Transverse colon (tissue), 4 donors: ENCODE data around the gene FKBP10. TPM values are rescaled to one million over a fixed set of nuclear protein-coding genes. Genes with fewer than 3 reads are reported as not detected.

Source experiments
- DNase-seq: peaks from one replicate; pipeline ENCODE4 v3.0.0-alpha.2; 2019
- H3K27ac ChIP-seq, 4 donors: fragments of 200-600 bp; sonication (generic); 2 replicates each; pipeline ENCODE4 v1.5.1; 2016 to 2018; ENCODE audit warnings: inconsistent platforms in 4 of 4
- H3K27me3 ChIP-seq: fragments of 200-600 bp; sonication (generic); 2 replicates; pipeline ENCODE4 v1.5.1; 2017; ENCODE audit warnings: inconsistent platforms
- H3K36me3 ChIP-seq, 4 donors: fragments of 200-600 bp; sonication (generic); 2 replicates each; pipeline ENCODE4 v1.5.1; 2017 to 2019; ENCODE audit warnings: inconsistent platforms in 4 of 4
- H3K4me1 ChIP-seq, 4 donors: fragments of 200-600 bp; sonication (generic); 2 replicates each; pipeline ENCODE4 v1.5.1; 2017 to 2020; ENCODE audit warnings: inconsistent platforms in 4 of 4
- H3K4me3 ChIP-seq, 4 donors: fragments of 200-600 bp; sonication (generic); 1 replicate in 1 of 4; 2 replicates in 3 of 4; pipeline versions ENCODE4 v1.5.1 to v1.6.1; 2017 to 2019; ENCODE audit warnings: inconsistent platforms in 4 of 4
- H3K9me3 ChIP-seq, 2 donors: fragments of 200-600 bp; sonication (generic); 2 replicates each; pipeline ENCODE4 v1.5.1; 2017 to 2019; ENCODE audit warnings: inconsistent platforms in 2 of 2
- CTCF ChIP-seq, 5 experiments: fragments of 200-600 bp in 3 of 5; fragments of 450-650 bp in 2 of 5; sonication (generic) in 3 of 5; IDR thresholded peaks; 1 replicate in 2 of 5; 2 replicates in 3 of 5; pipeline ENCODE4 v1.5.1; 2016 to 2017; ENCODE audit warnings: antibody characterized with exemption in 5 of 5, inconsistent platforms in 3 of 5, mild to moderate bottlenecking in 2 of 5, moderate library complexity in 1 of 5
- EP300 ChIP-seq: sonication (generic); formaldehyde crosslinking; IDR thresholded peaks from one replicate; pipeline ENCODE4 v1.6.1; 2017; ENCODE audit warnings: antibody characterized with exemption, low read depth
- POLR2A ChIP-seq: fragments of 450-650 bp; IDR thresholded peaks from one replicate; pipeline ENCODE4 v1.6.1; 2016; ENCODE audit warnings: antibody characterized with exemption, mild to moderate bottlenecking, moderate library complexity
- POLR2AphosphoS5 ChIP-seq, 3 donors: sonication (generic); formaldehyde crosslinking; IDR thresholded peaks; one replicate each; pipeline ENCODE4 v1.6.1; 2016; ENCODE audit warnings: antibody characterized with exemption in 3 of 3
- WGBS, 2 donors: methylation state at CpG; one replicate each; pipeline ENCODE4 v1.1.5; 2018; ENCODE audit warnings: low coverage in 1 of 2; 5-methylcytosine and 5-hydroxymethylcytosine counted together
- in situ Hi-C, 4 donors: fragments of 200-750 bp; cut with MboI; loops; one replicate each; pipeline versions ENCODE4 v1.15.0 to v1.15.1; 2017; ENCODE audit warnings: low sequenced_read_pairs in 3 of 4, low pct_ligation_motif_present in 1 of 4, low pct_unique_long_range_greater_than_20kb in 1 of 4
- intact Hi-C: fragments of 100-400 bp; cut with DNase I; formaldehyde crosslinking; loops from one replicate; pipeline ENCODE4 v1.15.1; 2023; ENCODE audit warnings: low total_unique reads
- small RNA-seq, 4 donors: library from RNA; depleted of rRNA; stranded (forward); fragments of <200 nt; gene quantifications; one replicate each; pipeline ENCODE3, GENCODE V24; 2016
- total RNA-seq, 4 donors: library from RNA; depleted of rRNA; stranded (reverse); fragments of >200 nt; gene quantifications; one replicate each; pipeline ENCODE4 v1.1.0, GENCODE V29; 2016

FKBP10 gene
- total RNA-seq, 4 donors from 2014 or later = 7.1 to 61.1 (median 12.6) TPM

DNA sequence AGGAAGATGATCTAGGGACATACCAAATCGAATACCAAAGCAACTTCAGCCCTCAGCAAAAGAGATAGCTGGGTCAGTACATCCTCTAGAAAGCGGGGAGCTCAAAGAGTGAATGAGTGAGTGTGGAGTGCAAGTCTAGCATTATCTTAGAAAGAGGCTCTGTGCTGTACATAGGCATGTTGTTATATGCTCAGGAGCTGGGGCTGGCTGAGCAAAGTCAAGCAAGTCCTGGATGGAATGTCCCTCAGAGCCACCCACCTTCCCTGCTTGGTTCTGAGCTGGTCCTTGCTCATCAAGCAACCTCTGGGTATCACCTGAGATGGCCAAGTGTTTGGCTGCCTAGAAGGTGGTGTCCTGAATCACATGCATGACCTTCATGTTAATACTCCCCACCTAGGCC lies 57.3 kb downstream of the FKBP10 start:
- Histone ChIP-seq H3K9me3 (no peaks in the 10 kb centered on the region), H3K4me3 (no peak overlapping the region), H3K4me1 (peaks cover 0 to 3% (median 1%) of the 10 kb centered on the region in 4 donors), H3K27ac (no peak overlapping the region), H3K27me3 (no peaks in the 10 kb centered on the region), H3K36me3 (peaks cover 0 to 28% (median 11%) of the 10 kb centered on the region in 4 donors)
- TF ChIP-seq POLR2AphosphoS5 (IDR thresholded peaks at IDR 0.05) (no peak), CTCF (IDR thresholded peaks at IDR 0.05) (no peak), POLR2A (no peak)
- in situ Hi-C loops = no loop called here
- intact Hi-C loops = no loop called here
- no peak for DNase-seq
- WGBS, 2 donors = 88 to 93% methylated on average over 2 of the region's 2 CpGs

DNA sequence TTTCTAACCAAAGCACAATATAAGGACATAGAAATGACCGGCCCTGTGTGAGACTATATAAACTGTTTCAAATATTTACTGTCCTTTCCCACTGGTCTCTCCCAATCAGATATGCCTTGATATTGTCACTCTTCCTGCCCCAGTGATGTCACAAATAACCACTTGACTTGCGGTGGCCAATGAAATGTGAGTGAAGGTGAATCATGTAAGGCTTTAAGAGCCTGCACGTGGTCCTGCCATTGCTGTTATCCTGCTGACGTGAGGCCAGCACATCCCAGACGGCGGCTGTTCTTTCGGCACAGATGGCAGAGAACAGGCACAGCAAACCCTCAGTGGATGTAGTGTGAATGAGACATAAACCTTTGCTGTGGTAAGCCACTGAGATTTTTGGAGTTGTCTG lies 57.8 kb downstream of the FKBP10 start:
- H3K9me3 ChIP-seq = no peaks in the 10 kb centered on the region
- H3K4me1 ChIP-seq = peaks cover 0 to under 1% (median 0%) of the 10 kb centered on the region in 4 donors
- no peak overlapping the region for H3K27ac ChIP-seq
- H3K27me3 ChIP-seq = no peaks in the 10 kb centered on the region
- H3K36me3 ChIP-seq = peaks cover 0 to 28% (median 11%) of the 10 kb centered on the region in 4 donors
- in situ Hi-C loops = no loop called here
- no peak overlapping the region for H3K4me3 ChIP-seq
- TF ChIP-seq EP300 = no peak
- no peak for TF ChIP-seq CTCF (IDR thresholded peaks at IDR 0.05)
- no peak for TF ChIP-seq POLR2A
- TF ChIP-seq POLR2AphosphoS5 (IDR thresholded peaks at IDR 0.05) = no peak
- no peak for DNase-seq
- 87% methylated on average over 7 of the region's 7 CpGs; no CpG with 5 or more reads in 1 of the 2 donors for WGBS, 2 donors
- intact Hi-C loops = no loop called here

DNA sequence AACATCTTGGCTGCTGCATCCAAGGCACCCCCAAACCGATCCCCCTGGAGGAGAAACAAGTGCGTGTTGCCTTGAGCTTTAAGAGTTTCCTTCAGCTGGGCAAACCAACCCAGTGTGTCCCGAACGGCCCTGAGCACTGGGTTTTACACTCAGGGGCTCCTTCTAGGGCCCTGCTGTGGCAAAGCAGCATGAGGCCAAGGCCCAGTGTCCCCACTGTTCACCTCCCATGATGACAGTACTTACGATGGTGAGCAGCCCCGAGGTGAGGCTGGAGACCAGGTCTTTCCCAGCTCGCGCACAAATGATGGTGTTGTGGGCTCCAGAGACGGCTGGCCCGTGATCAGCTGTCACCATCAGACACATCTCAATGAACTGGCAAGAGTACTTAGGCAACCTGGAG lies 59.0 kb downstream of the FKBP10 start:
- no peaks in the 10 kb centered on the region for H3K9me3 ChIP-seq
- H3K27ac ChIP-seq = no peak overlapping the region
- WGBS, 2 donors = 97% methylated on average over 10 of the region's 10 CpGs; no CpG with 5 or more reads in 1 of the 2 donors
- H3K4me3 ChIP-seq = no peak overlapping the region
- intact Hi-C loops = no loop called here
- no peak for DNase-seq
- TF ChIP-seq POLR2AphosphoS5 (IDR thresholded peaks at IDR 0.05) = no peak
- no peak for TF ChIP-seq CTCF (IDR thresholded peaks at IDR 0.05)
- no peak for TF ChIP-seq EP300
- TF ChIP-seq POLR2A = no peak
- no peaks in the 10 kb centered on the region for H3K27me3 ChIP-seq
- peaks cover 0 to 29% (median 12%) of the 10 kb centered on the region in 4 donors for H3K36me3 ChIP-seq
- H3K4me1 ChIP-seq = no peaks in the 10 kb centered on the region
- in situ Hi-C loops = no loop called here

Small RNA genes within 50 kb of the gene (small RNA-seq; reads per million reads assigned to genes)
- gene AC125257.2 = 0 reads per million in 4 donors

Other genes starting within 250 kb of the FKBP10 start
- gene KRT9, start 240.9 kb upstream of the FKBP10 start, total RNA-seq = not detected
- under 1 TPM in 2 of 4 donors, not detected in 2; 0.32 to 0.68 TPM for gene KRT14, start 226.1 kb upstream of the FKBP10 start, total RNA-seq
- under 1 TPM in 1 of 4 donors, not detected in 3; 0.79 TPM for gene KRT16, start 200.2 kb upstream of the FKBP10 start, total RNA-seq
- gene KRT17, start 188.4 kb upstream of the FKBP10 start, total RNA-seq = 10 to 100 TPM in 1 of 4 donors, not detected in 3; 37.6 TPM
- 100 to 1,000 TPM in 3 of 4 donors, 10 to 100 TPM in 1; 93.3 to 520 (median 241) TPM for gene EIF1, start 124.1 kb upstream of the FKBP10 start, total RNA-seq
- not detected for gene GAST, start 100.7 kb upstream of the FKBP10 start, total RNA-seq
- gene HAP1, start 78.4 kb upstream of the FKBP10 start, total RNA-seq = under 1 TPM in 2 of 4 donors, not detected in 2; 0.55 to 0.79 TPM
- gene JUP, start 26.3 kb upstream of the FKBP10 start, total RNA-seq = 100 to 1,000 TPM; 396 to 595 (median 513) TPM
- 10 to 100 TPM; 18.7 to 39.6 (median 22.5) TPM for gene P3H4, start 1.1 kb upstream of the FKBP10 start, total RNA-seq
- gene NT5C3B, start 23.2 kb downstream of the FKBP10 start, total RNA-seq = 10 to 100 TPM in 3 of 4 donors, 1 to 10 TPM in 1; 10.0 to 30.8 (median 24.6) TPM
- under 1 TPM in 1 of 4 donors, not detected in 3; 0.32 TPM for gene KLHL10, start 24.8 kb downstream of the FKBP10 start, total RNA-seq
- 10 to 100 TPM in 3 of 4 donors, 1 to 10 TPM in 1; 5.4 to 19.5 (median 15.9) TPM for gene KLHL11, start 52.4 kb downstream of the FKBP10 start, total RNA-seq
- gene ACLY, start 105.9 kb downstream of the FKBP10 start, total RNA-seq = 10 to 100 TPM; 39.2 to 69.2 (median 51.9) TPM
- gene ODAD4, start 117.6 kb downstream of the FKBP10 start, total RNA-seq = under 1 TPM in 2 of 4 donors, not detected in 2; 0.32 to 0.55 TPM
- 100 to 1,000 TPM in 1 of 4 donors, 10 to 100 TPM in 3; 32.6 to 133 (median 54.2) TPM for gene CNP, start 153.8 kb downstream of the FKBP10 start, total RNA-seq
- gene DNAJC7, start 204.4 kb downstream of the FKBP10 start, total RNA-seq = 10 to 100 TPM; 18.1 to 87.5 (median 64.5) TPM
- gene NKIRAS2, start 207.1 kb downstream of the FKBP10 start, total RNA-seq = 10 to 100 TPM; 20.5 to 52.7 (median 35.0) TPM
- gene C17orf113, start 237.6 kb downstream of the FKBP10 start, total RNA-seq = 1 to 10 TPM in 2 of 4 donors, under 1 TPM in 1, not detected in 1; 0.37 to 4.1 (median 3.7) TPM